ENCODE data around the gene SLC6A9. TPM values are rescaled to one million over a fixed set of nuclear protein-coding genes. Genes with fewer than 3 reads are reported as not detected.

The SLC6A9 gene
- total RNA-seq, 2 donors from 2014 or later, result 3.5 to 4.5 TPM

GRCh38 chr1:44061857-44062256, 30.6 kb upstream of the SLC6A9 start:
- H3K4me1 Mint-ChIP-seq (ENCODE audit: low read depth in 2 of 2), result no peaks in the 10 kb centered on the region

GRCh38 chr1:44060830-44061267, 29.6 kb upstream of the SLC6A9 start:
- H3K27me3 Mint-ChIP-seq, result peaks cover 4 to 8% of the 10 kb centered on the region in 2 donors
- no peaks in the 10 kb centered on the region for H3K36me3 Mint-ChIP-seq
- no peaks in the 10 kb centered on the region for H3K4me1 Mint-ChIP-seq (ENCODE audit: low read depth in 2 of 2)
- H3K4me3 Mint-ChIP-seq, result no peak overlapping the region
- H3K27ac Mint-ChIP-seq, result no peak overlapping the region
- DNase-seq (ENCODE audit: low spot score) (no peak), ATAC-seq (no peak)
- H3K9me3 Mint-ChIP-seq, result no peaks in the 10 kb centered on the region

More at GRCh38 chr1:44061857-44062256, 30.6 kb upstream of the SLC6A9 start:
- H3K27me3 Mint-ChIP-seq, result peaks cover 7 to 13% of the 10 kb centered on the region in 2 donors
- no peaks in the 10 kb centered on the region for H3K36me3 Mint-ChIP-seq
- no peak for ATAC-seq
- DNase-seq (ENCODE audit: low spot score), result no peak
- no peak overlapping the region for H3K4me3 Mint-ChIP-seq
- H3K27ac Mint-ChIP-seq, result no peak overlapping the region
- H3K9me3 Mint-ChIP-seq, result no peaks in the 10 kb centered on the region

- Mint-ChIP-seq H3K36me3 (no peaks in the 10 kb centered on the region), H3K9me3 (no peaks in the 10 kb centered on the region), H3K4me3 (no peak overlapping the region), H3K4me1 (ENCODE audit: low read depth in 2 of 2) (no peaks in the 10 kb centered on the region), H3K27ac (no peak overlapping the region), H3K27me3 (peaks cover 4 to 8% of the 10 kb centered on the region in 2 donors)
- DNase-seq (ENCODE audit: low spot score), result no peak
- ATAC-seq, result no peak
These were observed 28.5 kb upstream of the SLC6A9 start for GRCh38 chr1:44059664-44060355.

DNA sequence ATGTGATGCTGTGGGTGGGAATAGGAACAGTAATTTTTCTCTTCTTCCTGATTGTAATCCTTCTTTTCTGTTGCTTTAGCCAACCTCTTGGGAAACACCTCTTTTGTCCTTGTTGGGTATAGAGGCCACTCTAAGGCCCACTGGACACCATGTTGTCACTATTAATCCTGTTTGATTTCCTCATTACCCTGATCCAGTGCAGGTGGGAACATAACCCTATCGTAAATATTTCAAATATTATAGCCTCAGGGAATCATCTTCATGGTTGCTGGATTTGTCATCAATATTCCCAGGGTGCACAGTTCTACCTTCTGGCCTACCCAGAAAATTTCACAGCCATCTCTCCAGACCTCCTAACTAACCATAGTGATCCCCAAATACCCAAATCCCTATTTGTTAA, 27.9 kb upstream of the SLC6A9 start:
- Mint-ChIP-seq H3K9me3 (no peaks in the 10 kb centered on the region), H3K27ac (no peak overlapping the region), H3K4me1 (ENCODE audit: low read depth in 2 of 2) (no peaks in the 10 kb centered on the region), H3K27me3 (peaks cover 4 to 8% of the 10 kb centered on the region in 2 donors), H3K4me3 (no peak overlapping the region), H3K36me3 (no peaks in the 10 kb centered on the region)
- no peak for ATAC-seq
- no peak for DNase-seq (ENCODE audit: low spot score)

- H3K4me1 Mint-ChIP-seq (ENCODE audit: low read depth in 2 of 2), result no peaks in the 10 kb centered on the region
These were observed 26.0 kb upstream of the SLC6A9 start for GRCh38 chr1:44057293-44057692.

DNA sequence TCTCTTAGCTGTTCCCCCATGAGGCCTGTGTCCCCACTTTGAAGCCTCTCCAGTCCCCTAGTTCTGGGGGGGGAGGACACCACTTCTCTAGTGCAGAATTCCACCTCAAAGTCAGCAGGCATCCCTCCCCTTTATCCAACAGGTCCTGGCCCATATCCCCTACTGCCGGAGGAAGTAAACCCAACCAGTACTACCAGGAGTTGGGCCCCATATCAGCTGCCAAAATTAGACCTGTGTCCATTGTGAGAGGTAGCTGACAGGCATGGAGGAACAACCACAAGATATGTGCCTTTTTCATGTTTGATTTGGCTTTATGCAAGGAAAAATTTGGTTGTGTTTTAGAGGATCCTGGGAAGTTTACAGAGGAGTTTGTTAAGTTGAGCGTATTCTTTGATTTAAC, 22.1 kb upstream of the SLC6A9 start:
- DNase-seq (ENCODE audit: low spot score), result no peak
- H3K4me3 Mint-ChIP-seq, result no peak overlapping the region
- ATAC-seq, result no peak
- no peaks in the 10 kb centered on the region for H3K36me3 Mint-ChIP-seq
- H3K27me3 Mint-ChIP-seq, result peaks cover 0 to 3% of the 10 kb centered on the region in 2 donors
- no peaks in the 10 kb centered on the region for H3K9me3 Mint-ChIP-seq
- peaks cover 0 to 1% of the 10 kb centered on the region in 2 donors for H3K4me1 Mint-ChIP-seq (ENCODE audit: low read depth in 2 of 2)
- H3K27ac Mint-ChIP-seq, result no peak overlapping the region

More at GRCh38 chr1:44057293-44057692, 26.0 kb upstream of the SLC6A9 start:
- no peaks in the 10 kb centered on the region for H3K9me3 Mint-ChIP-seq
- no peak overlapping the region for H3K4me3 Mint-ChIP-seq
- no peaks in the 10 kb centered on the region for H3K36me3 Mint-ChIP-seq
- H3K27me3 Mint-ChIP-seq, result no peaks in the 10 kb centered on the region
- no peak for DNase-seq (ENCODE audit: low spot score)
- no peak for ATAC-seq
- no peak overlapping the region for H3K27ac Mint-ChIP-seq

DNA sequence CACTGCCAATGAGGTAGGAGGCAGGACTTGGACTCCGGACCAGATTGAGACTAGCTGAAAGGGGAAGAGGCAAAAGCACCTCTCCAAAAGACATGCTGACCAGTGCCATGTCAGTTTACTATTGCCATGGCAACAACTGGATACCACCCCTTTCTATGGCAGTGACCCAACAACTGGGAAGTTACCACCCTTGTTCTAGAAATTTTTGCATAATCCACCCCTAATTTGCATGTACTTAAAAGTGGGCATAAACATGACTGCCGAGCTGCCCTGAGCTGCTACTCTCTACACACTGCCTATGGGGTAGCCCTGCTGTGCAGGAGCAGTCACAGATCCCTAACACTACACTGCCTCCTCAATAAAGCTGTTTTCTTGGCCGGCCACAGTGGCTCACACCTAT, 19.0 kb upstream of the SLC6A9 start:
- no peak for ATAC-seq
- H3K4me3 Mint-ChIP-seq, result no peak overlapping the region
- H3K36me3 Mint-ChIP-seq, result no peaks in the 10 kb centered on the region
- no peaks in the 10 kb centered on the region for H3K9me3 Mint-ChIP-seq
- H3K27me3 Mint-ChIP-seq, result peaks cover 8 to 13% of the 10 kb centered on the region in 2 donors
- H3K4me1 Mint-ChIP-seq (ENCODE audit: low read depth in 2 of 2), result peaks cover 9 to 14% of the 10 kb centered on the region in 2 donors
- DNase-seq (ENCODE audit: low spot score), result no peak
- H3K27ac Mint-ChIP-seq, result no peak overlapping the region

- Mint-ChIP-seq H3K27me3 (peaks cover 8 to 14% of the 10 kb centered on the region in 2 donors), H3K27ac (no peak overlapping the region), H3K36me3 (no peaks in the 10 kb centered on the region), H3K4me1 (ENCODE audit: low read depth in 2 of 2) (peaks cover 9 to 14% of the 10 kb centered on the region in 2 donors), H3K4me3 (no peak overlapping the region), H3K9me3 (no peaks in the 10 kb centered on the region)
- DNase-seq (ENCODE audit: low spot score), result no peak
- ATAC-seq, result no peak
These were observed 18.6 kb upstream of the SLC6A9 start for GRCh38 chr1:44049839-44050238.

DNA sequence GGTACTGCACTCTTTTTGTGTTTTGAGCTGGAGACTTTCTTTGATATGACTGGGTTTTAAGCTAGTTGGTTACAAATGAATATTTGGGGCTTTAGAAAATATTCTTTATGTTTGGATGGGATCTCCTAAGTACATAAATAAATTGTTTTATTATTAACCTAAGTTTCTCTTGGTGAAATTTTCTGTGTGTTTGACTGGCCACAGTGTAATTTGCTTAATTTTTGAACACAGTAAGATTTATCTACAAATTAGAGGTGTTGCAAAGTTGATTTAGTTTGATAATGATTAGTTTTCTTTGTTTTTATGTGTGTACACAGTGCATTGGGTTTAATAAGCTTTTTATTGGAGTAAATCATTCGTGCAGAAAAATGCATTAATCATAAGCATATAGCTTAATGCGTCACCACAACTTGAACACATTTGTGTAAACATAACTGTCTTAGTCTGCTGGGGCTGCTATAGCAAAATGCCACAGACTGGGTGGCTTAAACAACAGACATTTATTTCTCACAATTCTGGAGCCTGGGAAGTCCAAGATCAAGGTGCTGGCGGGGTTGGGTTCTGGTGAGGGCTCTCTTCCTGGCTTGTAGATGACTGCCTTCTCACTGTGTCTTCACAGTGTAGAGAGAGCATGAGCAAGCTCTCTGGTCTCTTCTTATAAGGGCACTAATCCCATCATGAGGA, 17.4 kb upstream of the SLC6A9 start:
- H3K36me3 Mint-ChIP-seq, result no peaks in the 10 kb centered on the region
- H3K4me1 Mint-ChIP-seq (ENCODE audit: low read depth in 2 of 2), result peaks cover 9 to 14% of the 10 kb centered on the region in 2 donors
- H3K27me3 Mint-ChIP-seq, result peaks cover 8 to 18% of the 10 kb centered on the region in 2 donors
- DNase-seq (ENCODE audit: low spot score), result no peak
- H3K27ac Mint-ChIP-seq, result peak overlapping the region in 1 of 2 donors; percentile 0
- no peak overlapping the region for H3K4me3 Mint-ChIP-seq
- no peak for ATAC-seq
- H3K9me3 Mint-ChIP-seq, result no peaks in the 10 kb centered on the region

- ATAC-seq (no peak), DNase-seq (ENCODE audit: low spot score) (no peak)
- peaks cover 9 to 14% of the 10 kb centered on the region in 2 donors for H3K4me1 Mint-ChIP-seq (ENCODE audit: low read depth in 2 of 2)
- no peak overlapping the region for H3K4me3 Mint-ChIP-seq
- no peak overlapping the region for H3K27ac Mint-ChIP-seq
- peaks cover 8 to 18% of the 10 kb centered on the region in 2 donors for H3K27me3 Mint-ChIP-seq
- H3K9me3 Mint-ChIP-seq, result no peaks in the 10 kb centered on the region
- H3K36me3 Mint-ChIP-seq, result no peaks in the 10 kb centered on the region
These were observed 15.9 kb upstream of the SLC6A9 start for GRCh38 chr1:44047131-44047530.

- no peak for ATAC-seq
- peaks cover 8 to 20% of the 10 kb centered on the region in 2 donors for H3K27me3 Mint-ChIP-seq
- H3K4me1 Mint-ChIP-seq (ENCODE audit: low read depth in 2 of 2), result peaks cover 9 to 14% of the 10 kb centered on the region in 2 donors
- no peak overlapping the region for H3K27ac Mint-ChIP-seq
- H3K4me3 Mint-ChIP-seq, result no peak overlapping the region
- no peak for DNase-seq (ENCODE audit: low spot score)
- no peaks in the 10 kb centered on the region for H3K9me3 Mint-ChIP-seq
- H3K36me3 Mint-ChIP-seq, result no peaks in the 10 kb centered on the region
These were observed 13.8 kb upstream of the SLC6A9 start for GRCh38 chr1:44045064-44045463.

GRCh38 chr1:44044071-44044801, 13.0 kb upstream of the SLC6A9 start:
- no peak overlapping the region for H3K27ac Mint-ChIP-seq
- ATAC-seq, result peak in 1 of 2 donors; percentile 11
- H3K27me3 Mint-ChIP-seq, result peaks cover 14 to 22% of the 10 kb centered on the region in 2 donors

DNA sequence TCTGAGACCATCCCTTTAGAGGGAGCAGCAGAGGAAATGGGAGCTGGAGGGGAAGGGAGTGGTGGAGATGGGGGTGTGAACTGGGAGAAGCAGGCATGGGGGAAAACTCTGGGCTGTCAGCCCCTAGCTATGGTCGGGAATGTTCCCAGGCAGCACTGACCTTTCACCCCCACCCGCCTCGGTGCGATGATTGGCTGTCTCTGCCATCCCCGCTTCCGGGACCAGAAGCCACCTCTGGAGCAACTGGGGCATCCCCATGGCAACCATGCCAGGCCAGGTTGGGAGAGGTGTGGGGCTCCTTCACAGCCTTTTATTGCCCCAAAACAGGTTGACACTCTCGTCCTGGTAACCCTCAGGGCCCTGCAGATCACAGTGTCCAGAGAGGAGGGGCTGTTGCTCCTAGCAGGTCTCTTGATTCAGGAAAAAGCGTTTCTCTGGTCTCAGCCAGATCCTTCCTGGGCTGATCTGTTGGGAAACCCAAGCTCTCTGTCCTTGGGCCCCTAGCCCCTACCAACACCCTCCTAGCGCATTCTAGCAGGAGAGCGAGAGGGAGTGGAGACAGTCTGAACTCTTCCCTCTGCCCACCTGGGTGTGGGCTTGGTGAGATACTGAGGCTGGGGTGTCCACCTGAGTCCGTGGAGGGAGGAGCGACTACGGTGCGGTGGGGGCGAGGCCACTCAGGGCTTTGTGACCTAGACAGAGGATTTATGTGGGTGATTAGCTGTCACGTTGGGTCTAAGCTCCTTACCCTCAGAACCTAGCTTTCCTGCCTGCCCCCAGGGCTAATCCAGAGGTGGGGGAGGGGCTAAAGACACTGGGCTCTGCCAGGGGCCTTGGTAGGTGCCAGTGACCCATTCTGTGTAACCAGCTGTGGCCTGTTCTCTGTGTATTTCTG, 12.2 kb upstream of the SLC6A9 start:
- no peak for ATAC-seq
- H3K4me1 Mint-ChIP-seq (ENCODE audit: low read depth in 2 of 2), result peaks cover 9 to 13% of the 10 kb centered on the region in 2 donors

More at GRCh38 chr1:44044071-44044801, 13.0 kb upstream of the SLC6A9 start:
- Mint-ChIP-seq H3K4me3 (no peak overlapping the region), H3K4me1 (ENCODE audit: low read depth in 2 of 2) (peaks cover 9 to 14% of the 10 kb centered on the region in 2 donors), H3K36me3 (no peaks in the 10 kb centered on the region), H3K9me3 (no peaks in the 10 kb centered on the region)
- DNase-seq (ENCODE audit: low spot score), result no peak

More for the DNA sequence above, 12.2 kb upstream of the SLC6A9 start:
- Mint-ChIP-seq H3K9me3 (no peaks in the 10 kb centered on the region), H3K36me3 (no peaks in the 10 kb centered on the region), H3K27me3 (peaks cover 14 to 22% of the 10 kb centered on the region in 2 donors), H3K27ac (no peak overlapping the region), H3K4me3 (no peak overlapping the region)
- DNase-seq (ENCODE audit: low spot score), result no peak

Data from natural killer cell treated with Interleukin-12 subunit alpha and Interleukin-12 subunit beta and Interleukin-15 and Interleukin-18, amount 100 ng/mL, for 72 hours (primary cell).